Nephron (organoid): ENCODE results near the gene PRKAR1B.
"Not testable (repeated sequence)": the region's sequence is repeated elsewhere in the genome, so short reads cannot be mapped to it uniquely, and the experiment has no call there.

ENCODE experiments used
- H3K27ac Mint-ChIP-seq, 3 experiments: 2 replicates each; pipeline ENCODE4 v1.8.0; 2020; ENCODE audit warnings: mixed read lengths in 3 of 3, mild to moderate bottlenecking in 2 of 3, moderate library complexity in 1 of 3
- H3K27me3 Mint-ChIP-seq: 2 replicates; pipeline ENCODE4 v1.8.0; 2021; ENCODE audit warnings: low read depth, mild to moderate bottlenecking, moderate library complexity, mixed read lengths
- H3K36me3 Mint-ChIP-seq: 2 replicates; pipeline ENCODE4 v1.8.0; 2020; ENCODE audit warnings: low read depth, mixed read lengths
- H3K4me1 Mint-ChIP-seq: 2 replicates; pipeline ENCODE4 v1.8.0; 2020; ENCODE audit warnings: mixed read lengths
- H3K4me3 Mint-ChIP-seq, 3 experiments: 2 replicates each; pipeline ENCODE4 v1.8.0; 2020; ENCODE audit warnings: mild to moderate bottlenecking in 3 of 3, mixed read lengths in 3 of 3, moderate library complexity in 2 of 3
- H3K9me3 Mint-ChIP-seq: 2 replicates; pipeline ENCODE4 v1.8.0; 2020; ENCODE audit warnings: mixed read lengths
- CTCF ChIP-seq, 3 experiments: fragments of 200-600 bp; sonication (generic); IDR thresholded peaks; one replicate each; pipeline ENCODE4 v1.5.0; 2021; ENCODE audit warnings: antibody characterized with exemption in 3 of 3; ENCODE audit not compliant: unreplicated experiment in 3 of 3

Gene PRKAR1B

DNA sequence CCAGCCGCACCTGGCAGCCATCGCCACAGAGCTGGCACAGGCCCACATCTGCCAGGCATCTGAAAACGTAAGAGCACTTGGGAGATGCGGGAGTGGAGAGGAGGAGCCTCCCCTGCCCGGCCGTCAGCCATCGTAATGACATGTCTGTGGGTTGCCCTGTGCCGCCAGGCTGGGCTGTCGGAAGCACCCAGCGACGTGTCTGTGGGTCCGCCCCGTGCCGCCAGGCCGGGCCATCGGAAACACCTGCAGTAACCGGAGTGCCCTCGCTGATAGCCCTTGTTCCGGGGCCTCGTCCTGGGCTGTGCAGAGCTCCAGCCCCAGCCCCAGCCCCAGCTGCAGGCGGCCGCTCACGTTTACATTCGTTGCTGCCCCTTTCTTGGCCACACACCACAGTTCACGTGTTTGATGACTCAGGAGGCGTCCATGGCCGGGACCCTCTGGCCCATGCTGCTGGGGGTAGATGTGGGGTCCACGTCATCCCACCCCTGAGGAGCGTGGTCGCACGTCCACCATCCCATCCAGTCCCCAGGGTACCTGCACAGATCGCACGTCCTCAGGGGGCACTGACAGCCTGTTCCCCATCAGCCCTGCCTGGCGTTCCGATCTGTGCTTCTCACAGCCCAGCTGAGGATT is 30.0 kb upstream of the PRKAR1B start:
- no peak for TF ChIP-seq CTCF (IDR thresholded peaks at IDR 0.05; ENCODE audit: unreplicated experiment in 3 of 3)
- Mint-ChIP-seq H3K4me3 (no peak overlapping the region), H3K9me3 (no peaks in the 10 kb centered on the region), H3K27me3 (no peaks in the 10 kb centered on the region), H3K27ac (no peak overlapping the region), H3K4me1 (peaks cover 6% of the 10 kb centered on the region), H3K36me3 (peaks cover 63% of the 10 kb centered on the region)

DNA sequence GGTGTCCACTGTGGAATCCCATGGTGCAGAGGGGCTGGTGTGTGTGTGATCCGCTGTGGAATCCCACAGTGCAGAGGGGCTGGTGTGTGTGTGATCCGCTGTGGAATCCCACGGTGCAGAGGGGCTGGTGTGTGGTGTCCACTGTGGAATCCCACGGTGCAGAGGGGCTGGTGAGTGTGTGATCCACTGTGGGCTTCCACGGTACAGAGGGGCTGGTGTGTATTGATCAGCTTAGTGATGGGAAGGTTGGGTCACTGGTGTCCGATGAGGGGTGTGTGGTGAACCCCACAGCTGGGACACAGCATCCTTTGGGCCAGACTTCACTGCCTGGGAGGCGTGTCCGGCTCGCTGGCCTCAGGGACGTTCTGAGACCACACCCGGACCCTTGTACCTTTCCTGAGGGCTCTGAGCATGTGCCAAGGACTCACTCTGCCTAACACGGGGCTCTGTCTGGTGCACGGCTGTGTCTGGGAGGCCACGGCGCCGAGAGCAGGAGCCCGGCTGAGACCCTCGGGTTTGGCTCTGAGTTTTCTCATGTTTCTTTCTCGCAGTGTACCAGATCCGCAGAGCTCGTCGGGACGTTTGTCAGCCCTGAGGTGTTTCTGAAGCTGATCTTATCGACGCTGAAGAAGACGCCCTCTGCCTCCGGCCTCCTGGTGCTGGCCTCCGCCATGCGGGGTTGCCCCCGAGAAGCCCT is 29.3 kb upstream of the PRKAR1B start:
- Mint-ChIP-seq H3K9me3 (no peaks in the 10 kb centered on the region), H3K4me3 (no peak overlapping the region), H3K36me3 (peaks cover 67% of the 10 kb centered on the region), H3K27me3 (no peaks in the 10 kb centered on the region), H3K4me1 (peaks cover 6% of the 10 kb centered on the region), H3K27ac (no peak overlapping the region)
- TF ChIP-seq CTCF (IDR thresholded peaks at IDR 0.05; ENCODE audit: unreplicated experiment in 3 of 3): no peak

GRCh38 chr7:755413-755805 is 28.3 kb upstream of the PRKAR1B start:
- H3K27ac Mint-ChIP-seq: no peak overlapping the region
- H3K9me3 Mint-ChIP-seq: no peaks in the 10 kb centered on the region
- TF ChIP-seq CTCF (IDR thresholded peaks at IDR 0.05; ENCODE audit: unreplicated experiment in 3 of 3): no peak
- peaks cover 5% of the 10 kb centered on the region for H3K4me1 Mint-ChIP-seq
- H3K27me3 Mint-ChIP-seq: no peaks in the 10 kb centered on the region
- no peak overlapping the region for H3K4me3 Mint-ChIP-seq
- peaks cover 64% of the 10 kb centered on the region for H3K36me3 Mint-ChIP-seq

GRCh38 chr7:754531-755412 is 27.7 kb upstream of the PRKAR1B start:
- no peaks in the 10 kb centered on the region for H3K9me3 Mint-ChIP-seq
- no peak overlapping the region for H3K4me3 Mint-ChIP-seq
- no peaks in the 10 kb centered on the region for H3K27me3 Mint-ChIP-seq
- H3K27ac Mint-ChIP-seq: peak overlapping the region in 1 of 3 experiments; percentile 54
- no peaks in the 10 kb centered on the region for H3K4me1 Mint-ChIP-seq
- peaks cover 58% of the 10 kb centered on the region for H3K36me3 Mint-ChIP-seq
- no peak for TF ChIP-seq CTCF (IDR thresholded peaks at IDR 0.05; ENCODE audit: unreplicated experiment in 3 of 3)

DNA sequence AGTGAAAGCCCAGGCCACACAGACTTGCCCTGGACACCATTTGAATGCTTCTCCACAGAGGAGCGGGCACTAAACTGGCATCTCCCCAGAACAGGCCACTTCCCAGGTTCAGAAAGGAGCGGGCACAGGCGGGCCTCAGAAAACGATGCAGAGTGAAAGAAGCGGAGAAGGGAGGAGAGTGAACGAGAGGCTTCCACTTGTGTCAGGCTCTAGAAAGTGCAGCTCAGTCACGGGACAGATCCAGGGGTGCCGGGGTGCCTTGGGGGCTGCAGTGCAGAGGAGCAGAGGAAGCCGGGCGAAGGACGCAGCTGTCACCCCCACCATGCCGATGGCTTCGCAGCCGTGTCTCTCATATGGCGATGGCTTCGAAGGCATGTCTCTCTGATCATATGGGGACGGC is 26.1 kb upstream of the PRKAR1B start:
- H3K4me1 Mint-ChIP-seq: peaks cover 7% of the 10 kb centered on the region
- no peaks in the 10 kb centered on the region for H3K27me3 Mint-ChIP-seq
- H3K27ac Mint-ChIP-seq: no peak overlapping the region
- H3K36me3 Mint-ChIP-seq: peaks cover 52% of the 10 kb centered on the region
- H3K9me3 Mint-ChIP-seq: no peaks in the 10 kb centered on the region
- no peak for TF ChIP-seq CTCF (IDR thresholded peaks at IDR 0.05; ENCODE audit: unreplicated experiment in 3 of 3)
- no peak overlapping the region for H3K4me3 Mint-ChIP-seq

GRCh38 chr7:752256-752655 is 25.2 kb upstream of the PRKAR1B start:
- H3K4me1 Mint-ChIP-seq, H3K4me3 Mint-ChIP-seq, H3K9me3 Mint-ChIP-seq, H3K27me3 Mint-ChIP-seq, H3K27ac Mint-ChIP-seq: not testable (repeated sequence)
- H3K36me3 Mint-ChIP-seq: peaks cover 47% of the 10 kb centered on the region
